SK-MEL-5 (cell line): ENCODE results near the gene PRR27. TPM values are rescaled to one million over a fixed set of nuclear protein-coding genes. Genes with fewer than 3 reads are reported as not detected.

Source experiments
- DNase-seq: peaks from one replicate; pipeline ENCODE4 v3.0.0-alpha.2; 2016; ENCODE audit warnings: low read depth, low spot score
- in situ Hi-C: cut with HindIII; loops from 2 replicates; pipeline ENCODE4 v1.10.0; 2016; ENCODE audit warnings: low sequenced_read_pairs, high pct_unique_total_duplicates, low pct_unique_long_range_greater_than_20kb
- polyA plus RNA-seq, 2 experiments: library from polyadenylated mRNA; depleted of rRNA; stranded (reverse); fragments of >200 nt; gene quantifications; 2 replicates each; pipeline ENCODE4 v1.2.3, GENCODE V29; 2015
- total RNA-seq: library from RNA; depleted of rRNA; stranded (reverse); fragments of >200 nt; shearing (Covaris generic); gene quantifications from 2 replicates; pipeline ENCODE4 v1.2.3, GENCODE V29; 2014; rRNA removed

The PRR27 gene
- total RNA-seq, result not detected in 2 replicates
- polyA plus RNA-seq (2015; cell fraction: cytosol; rRNA removed), result not detected in 2 replicates
- polyA plus RNA-seq (2015; cell fraction: nucleus; rRNA removed), result not detected in 2 replicates

DNA sequence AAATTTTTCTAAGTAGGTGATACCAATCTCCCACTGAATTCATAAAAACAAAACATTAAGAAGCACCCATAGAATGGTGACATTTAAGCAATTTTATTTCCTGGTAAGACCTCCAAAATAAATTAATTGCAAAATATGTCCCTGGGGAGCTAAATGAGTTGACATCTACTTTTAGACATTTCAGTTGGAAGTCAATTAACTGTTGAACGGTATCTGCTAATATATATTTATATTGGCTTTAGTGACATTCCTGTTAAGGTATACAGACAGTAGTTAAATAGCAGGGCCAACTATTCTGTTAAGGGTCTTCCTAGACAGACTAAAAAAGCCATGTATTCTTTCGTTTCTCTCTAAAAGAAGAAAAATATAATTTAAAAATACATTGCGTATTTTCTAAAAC is at the start of gene PRR27:
Gene PRR27 (plus strand): TSS at position 301 of the 400 bp plus-strand sequence. CDS start 139 bp downstream, outside the sequence.
- in situ Hi-C loops, result no loop called here

DNA sequence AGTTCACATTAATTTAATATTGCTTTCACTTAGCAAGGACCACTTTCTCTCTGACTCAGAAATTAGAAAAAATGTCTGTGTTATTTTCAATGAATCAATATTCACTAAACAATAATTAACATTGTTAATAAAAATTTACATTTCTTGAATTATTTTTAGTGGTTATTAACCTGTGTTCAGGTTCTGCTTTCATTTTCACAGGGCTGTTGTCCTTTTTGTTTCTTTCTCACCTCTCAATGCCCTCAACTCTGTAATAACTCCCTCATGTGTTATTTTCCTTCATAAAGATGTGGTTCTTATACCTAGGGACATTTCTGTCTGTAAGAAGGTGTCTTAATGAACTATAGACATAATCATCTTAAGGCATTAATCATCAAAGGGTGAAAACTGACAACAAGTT is 43.1 kb upstream of the PRR27 start:
- in situ Hi-C loops, result no loop called here
- no peak for DNase-seq

More for the DNA sequence above, at the start of gene PRR27:
- no peak for DNase-seq

DNA sequence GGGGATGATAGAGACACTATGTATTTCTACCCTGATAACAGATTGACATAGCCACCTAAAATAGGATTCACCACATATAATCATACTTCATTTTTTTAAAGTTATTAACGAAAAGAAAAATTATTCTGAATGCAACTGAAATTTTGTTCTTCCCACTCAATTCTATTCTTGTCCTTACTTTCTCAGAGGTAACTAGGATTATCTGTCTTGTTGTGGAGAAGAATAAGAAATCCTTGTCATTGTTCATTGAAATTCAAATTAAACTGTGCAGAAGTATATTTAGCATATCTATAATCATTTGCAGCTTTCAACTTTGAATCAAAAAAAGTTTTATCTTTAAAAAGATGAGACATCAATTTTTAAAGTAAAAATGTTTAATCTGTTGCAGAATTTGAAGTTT is 40.4 kb upstream of the PRR27 start:
- no peak for DNase-seq
- in situ Hi-C loops, result no loop called here

DNA sequence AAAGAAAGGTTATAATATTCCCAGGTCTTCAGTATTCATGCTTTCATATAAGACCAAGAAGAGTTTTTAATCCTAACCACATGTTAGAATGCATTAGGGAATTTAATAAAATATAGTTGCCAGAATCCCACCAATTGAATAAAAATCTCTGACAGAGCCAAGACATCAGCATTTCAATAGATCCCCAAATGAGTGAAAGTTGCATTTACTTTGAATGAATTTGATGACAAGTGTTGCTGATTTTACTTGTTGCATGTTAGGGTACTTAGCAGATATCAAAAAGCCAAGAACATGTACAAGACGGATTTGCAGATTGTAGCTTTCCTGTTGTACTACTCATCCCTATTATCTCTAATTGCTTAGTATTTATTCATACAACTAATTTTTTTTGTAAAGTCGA is 39.9 kb upstream of the PRR27 start:
- DNase-seq, result no peak
- in situ Hi-C loops, result no loop called here

DNA sequence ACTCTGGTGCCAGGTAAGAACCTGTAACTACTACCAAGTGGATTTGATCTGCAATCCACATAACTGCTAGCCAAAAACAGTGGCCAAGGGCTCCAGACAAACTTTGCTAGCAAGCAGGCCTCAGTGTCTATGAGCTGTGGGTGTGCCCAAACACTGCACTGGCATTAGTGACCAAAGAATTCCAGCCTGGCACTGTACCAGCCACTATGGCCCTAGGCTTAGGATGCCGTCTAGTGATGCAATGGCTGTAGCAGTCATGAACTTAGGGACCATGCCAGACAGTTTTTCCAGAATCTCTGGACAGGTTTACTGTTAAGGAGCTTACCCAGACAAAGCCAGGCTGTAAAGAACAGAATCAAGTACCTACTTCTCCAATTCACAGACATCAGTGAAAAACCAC is 33.7 kb upstream of the PRR27 start:
- in situ Hi-C loops, result no loop called here
- no peak for DNase-seq

DNA sequence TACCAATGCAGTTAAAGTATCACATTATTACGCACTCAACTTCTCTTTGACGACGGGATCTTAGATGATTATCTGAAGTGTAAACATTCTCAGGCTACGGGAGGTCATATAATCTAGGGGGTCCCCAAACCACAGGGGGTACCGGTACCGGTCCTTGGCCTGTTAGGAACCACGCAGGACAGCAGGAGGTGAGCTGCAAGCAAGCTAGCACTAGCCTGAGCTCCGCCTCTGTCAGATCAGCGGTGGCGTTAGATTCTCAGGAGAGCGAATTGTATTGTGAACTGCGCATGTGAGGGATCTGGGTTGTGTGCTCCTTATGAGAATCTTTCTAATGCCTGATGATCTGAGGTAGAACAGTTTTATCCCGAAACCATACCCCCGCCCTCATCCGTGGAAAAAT is 20.6 kb upstream of the PRR27 start:
- in situ Hi-C loops, result no loop called here
- no peak for DNase-seq

DNA sequence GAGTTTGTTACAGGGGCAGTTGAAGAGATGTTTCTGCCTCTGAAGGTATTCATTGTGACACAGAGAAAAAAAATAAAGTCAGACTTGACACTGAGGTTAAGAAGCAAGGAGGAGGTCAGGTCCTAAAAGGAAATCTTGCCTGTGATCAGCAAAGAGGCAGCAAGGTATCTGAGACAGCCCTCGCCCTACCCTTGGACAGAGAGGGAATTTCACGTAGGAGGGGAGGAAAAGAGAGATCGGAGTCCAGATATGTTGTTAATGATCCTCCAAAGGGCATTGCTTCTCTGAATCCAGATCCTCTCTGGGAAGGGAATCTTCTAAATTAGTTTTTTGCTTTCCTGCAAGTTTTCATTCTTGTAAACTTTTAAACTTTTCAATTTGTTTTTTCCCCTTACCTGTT is 15.3 kb upstream of the PRR27 start:
- in situ Hi-C loops, result no loop called here
- DNase-seq, result no peak

DNA sequence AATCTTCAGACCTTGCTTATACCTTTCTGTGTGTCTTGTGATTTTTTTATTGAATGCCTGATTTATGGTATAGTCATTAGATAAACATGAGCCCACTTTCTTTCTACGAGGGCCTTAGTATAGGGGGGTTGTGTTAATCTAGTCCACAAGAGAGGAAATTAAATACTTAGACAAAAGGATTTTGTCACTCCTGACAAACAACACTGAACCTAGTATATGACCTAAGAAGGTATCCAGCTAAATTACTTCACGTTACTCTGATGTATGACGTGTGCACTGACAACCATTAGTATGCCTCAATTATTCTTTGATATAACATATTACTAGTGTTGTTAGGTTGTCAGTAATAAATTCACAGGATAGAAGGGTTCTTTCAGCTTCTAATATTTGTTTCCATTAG is 2.8 kb upstream of the PRR27 start:
- in situ Hi-C loops, result no loop called here
- no peak for DNase-seq

DNA sequence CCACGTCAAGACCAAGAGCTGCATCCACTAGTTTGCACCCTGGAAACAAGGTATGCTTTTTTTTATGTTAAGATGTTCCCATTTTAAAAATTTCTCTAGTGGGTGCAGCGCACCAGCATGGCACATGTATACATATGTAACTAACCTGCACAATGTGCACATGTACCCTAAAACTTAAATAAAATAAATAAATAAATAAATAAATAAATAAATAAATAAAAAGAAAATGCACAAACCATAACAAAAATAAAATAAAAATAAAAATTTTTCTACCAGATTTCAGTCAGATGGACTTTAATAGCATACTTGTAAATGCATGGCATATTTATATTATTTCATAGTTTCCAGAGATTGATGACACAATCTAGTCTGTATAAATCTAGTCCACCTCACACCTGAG is 1.9 kb upstream of the PRR27 start:
- in situ Hi-C loops, result no loop called here
- DNase-seq, result no peak

DNA sequence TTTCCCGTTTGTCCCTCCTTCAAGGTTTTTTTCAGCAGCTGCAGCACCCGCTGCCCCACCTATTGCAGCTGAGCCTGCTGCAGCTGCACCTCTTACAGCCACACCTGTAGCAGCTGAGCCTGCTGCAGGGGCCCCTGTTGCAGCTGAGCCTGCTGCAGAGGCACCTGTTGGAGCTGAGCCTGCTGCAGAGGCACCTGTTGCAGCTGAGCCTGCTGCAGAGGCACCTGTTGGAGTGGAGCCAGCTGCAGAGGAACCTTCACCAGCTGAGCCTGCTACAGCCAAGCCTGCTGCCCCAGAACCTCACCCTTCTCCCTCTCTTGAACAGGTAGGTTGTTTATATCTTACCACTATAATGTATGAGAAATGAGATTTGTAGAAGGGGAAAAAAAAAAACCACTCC is 4.5 kb downstream of the PRR27 start:
- DNase-seq, result no peak
- in situ Hi-C loops, result no loop called here

DNA sequence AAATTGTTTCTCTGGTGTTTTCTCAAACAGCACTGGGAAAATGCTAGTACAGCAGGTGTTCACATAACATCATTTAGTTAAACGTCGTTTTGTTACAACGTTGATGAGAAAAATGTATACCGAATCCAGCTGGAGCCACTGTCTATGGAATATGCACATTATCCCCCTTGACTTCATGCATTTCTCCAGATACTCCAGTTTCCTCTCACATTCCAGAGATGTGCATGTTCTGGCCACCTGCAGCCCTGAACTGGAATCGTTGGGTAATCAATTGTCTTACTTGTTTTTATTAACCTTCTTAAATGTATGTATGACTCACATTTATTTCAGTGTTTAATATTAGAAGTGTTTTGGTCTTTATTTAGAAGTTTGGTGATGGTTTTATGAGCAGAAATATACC is 23.1 kb downstream of the PRR27 start:
- no peak for DNase-seq
- in situ Hi-C loops, result no loop called here

DNA sequence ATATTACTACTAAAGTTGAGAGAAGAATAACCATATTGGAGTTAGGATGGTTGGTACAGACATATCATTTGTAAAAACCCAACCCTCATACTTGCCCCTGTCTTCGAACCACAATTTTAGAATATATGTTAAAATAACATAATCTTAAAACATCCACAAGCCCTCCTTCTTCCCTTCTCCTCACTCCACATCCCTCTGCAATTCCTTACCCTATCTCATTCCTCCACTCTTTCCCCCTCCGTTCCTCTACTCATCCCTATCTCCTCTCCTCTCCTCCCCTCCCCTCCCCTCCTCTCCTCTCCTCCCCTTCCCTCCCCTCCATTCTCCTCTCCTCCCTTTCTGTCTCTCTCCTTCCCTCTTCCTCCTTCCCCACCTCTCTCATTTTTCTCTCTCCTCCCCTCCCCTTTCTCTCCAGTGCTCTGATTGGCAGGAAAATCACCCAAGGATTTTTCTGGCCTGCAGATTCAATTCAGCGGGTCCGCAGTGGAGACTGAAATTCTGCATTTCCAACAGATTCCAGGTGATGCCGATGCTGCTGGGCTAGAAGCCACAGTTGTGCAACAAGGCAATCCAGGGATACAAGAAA is 24.1 kb downstream of the PRR27 start:
- in situ Hi-C loops, result no loop called here
- no peak for DNase-seq

DNA sequence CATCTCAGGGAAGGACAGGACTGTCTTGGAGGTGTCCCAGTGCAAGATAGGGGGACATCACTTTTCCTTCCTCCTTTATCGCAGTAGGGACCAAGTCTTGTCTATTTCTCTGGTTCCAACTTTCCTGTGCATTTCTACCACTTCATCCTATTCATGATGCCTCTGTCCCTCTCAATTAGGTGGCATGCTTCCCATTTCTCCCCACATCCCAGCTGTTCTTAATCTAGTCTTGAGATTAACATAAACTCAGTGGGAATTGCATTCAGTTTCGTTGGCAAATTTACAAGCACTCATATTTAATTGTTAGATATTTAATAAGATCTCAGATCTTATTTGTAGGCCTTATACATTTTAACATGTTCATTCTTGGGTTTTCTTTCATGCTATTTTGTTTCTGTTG is 25.8 kb downstream of the PRR27 start:
- in situ Hi-C loops, result no loop called here
- DNase-seq, result no peak

DNA sequence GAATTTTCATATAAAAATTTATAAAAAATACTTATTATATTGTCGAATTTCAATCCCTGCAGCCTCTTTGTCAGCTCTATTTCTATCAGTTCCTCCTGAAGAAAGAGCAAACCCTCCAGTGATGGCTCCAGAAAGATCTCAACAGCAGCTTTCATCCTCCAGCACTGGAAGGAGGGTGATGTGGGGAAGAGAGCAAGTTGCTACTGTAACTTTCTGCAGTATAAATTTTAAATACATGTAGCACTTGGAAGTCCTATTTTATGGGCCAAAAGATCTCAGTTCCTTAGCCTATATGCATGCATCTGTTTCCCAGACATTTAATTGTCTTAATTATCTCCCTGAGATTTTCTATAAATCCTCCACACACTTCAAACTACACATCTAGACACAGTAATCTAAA is 27.8 kb downstream of the PRR27 start:
- DNase-seq, result no peak
- in situ Hi-C loops, result no loop called here

DNA sequence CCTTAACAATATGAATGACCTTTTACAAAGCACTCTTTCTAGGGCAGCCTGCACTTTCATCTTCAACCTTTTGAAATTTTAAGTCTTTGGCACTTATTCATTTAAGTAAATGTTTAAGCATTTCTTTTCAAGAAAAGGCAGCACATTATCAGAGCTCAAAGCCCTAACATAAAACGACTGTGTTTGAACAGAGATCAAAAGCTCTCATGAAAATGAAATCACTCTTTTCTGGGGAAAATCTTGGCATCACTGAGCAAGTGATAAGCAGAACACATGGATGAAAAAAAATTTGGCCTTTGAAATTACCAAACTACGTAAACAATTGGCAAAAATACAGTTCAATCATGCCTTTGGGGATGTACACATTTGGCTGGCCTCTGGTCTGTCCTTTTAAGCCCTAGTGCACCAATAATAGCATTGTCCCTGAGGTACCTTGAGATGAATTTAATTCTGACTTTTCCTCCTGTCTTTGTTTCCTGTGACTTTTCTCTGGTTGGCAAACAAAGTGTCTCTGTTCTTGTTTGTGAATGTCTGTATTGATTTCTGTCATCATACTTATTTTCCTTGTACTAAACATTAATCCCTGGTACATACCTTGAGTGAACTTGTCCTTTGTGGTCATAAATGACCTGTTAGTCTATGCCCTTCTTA is 28.6 kb downstream of the PRR27 start:
- in situ Hi-C loops, result no loop called here

DNA sequence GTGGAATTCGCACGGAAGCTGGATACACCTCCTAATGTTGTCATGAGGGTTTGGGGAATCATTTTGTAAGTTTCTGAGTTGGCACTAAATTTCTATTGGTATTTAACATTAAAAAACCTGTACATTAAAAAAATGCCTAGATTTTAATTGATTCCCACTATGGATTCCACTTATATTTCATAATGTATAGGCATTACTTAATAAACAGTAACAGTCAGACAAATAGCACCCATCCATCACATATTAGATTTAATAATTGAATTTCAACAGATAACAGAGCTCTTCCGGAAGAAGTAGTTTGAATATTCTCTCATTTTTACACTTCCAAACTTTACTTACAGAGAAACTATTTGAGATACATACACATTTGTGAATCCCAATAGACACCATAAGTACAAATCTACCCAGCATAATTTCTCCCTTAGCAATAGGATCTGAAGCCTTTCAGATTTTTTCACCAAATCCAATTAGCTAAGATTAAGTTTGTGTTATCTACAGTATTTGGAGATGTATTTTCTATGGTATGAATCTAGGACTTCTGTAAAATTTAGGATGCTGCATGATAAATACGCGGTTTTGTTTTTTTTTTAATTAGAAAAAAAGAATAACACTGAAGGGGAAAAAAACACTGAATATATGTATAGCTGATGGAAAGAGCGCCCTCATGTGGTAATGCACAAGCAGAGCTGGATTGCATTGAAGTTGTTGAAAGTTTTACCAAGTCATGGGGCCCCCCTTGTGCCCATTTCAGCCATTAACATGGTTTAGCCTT is 29.3 kb downstream of the PRR27 start:
- in situ Hi-C loops, result no loop called here
- DNase-seq, result peak; percentile 89

More for the DNA sequence above, 28.6 kb downstream of the PRR27 start:
- peak; percentile 93 for DNase-seq

DNA sequence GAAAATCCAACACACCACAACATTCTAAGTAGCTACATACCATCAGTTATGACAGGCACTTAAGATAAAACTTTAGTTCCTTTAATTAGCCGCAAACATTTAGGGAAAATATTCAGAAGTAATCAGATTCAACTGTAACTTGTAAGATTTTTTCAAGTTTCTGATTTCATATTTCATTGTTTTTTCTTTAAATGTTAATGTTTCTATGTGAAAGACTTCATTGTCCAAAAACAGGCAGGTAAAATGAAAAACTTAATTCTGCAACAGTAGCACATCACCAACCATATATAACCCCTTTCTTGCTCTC is 29.9 kb downstream of the PRR27 start:
- in situ Hi-C loops, result no loop called here
- DNase-seq, result no peak

DNA sequence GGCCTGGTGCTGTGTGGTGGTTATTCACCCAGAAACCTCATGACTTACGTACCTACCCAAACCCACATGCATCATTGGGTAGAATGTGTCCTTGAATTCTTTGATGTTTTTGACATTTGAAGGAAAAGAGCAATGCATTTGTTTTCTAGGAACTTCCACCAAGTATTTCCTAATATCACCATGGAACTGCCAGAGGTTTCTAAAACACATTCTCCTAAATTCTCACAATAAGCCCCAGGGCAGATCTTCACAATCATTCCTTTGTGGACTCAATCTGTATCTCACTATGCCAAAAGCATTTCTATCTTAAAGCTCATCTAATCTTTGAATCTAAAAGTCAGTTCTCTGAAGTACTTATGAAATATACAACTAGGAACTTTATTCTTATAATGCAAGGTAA is 33.2 kb downstream of the PRR27 start:
- peak; percentile 96 for DNase-seq
- in situ Hi-C loops, result no loop called here

DNA sequence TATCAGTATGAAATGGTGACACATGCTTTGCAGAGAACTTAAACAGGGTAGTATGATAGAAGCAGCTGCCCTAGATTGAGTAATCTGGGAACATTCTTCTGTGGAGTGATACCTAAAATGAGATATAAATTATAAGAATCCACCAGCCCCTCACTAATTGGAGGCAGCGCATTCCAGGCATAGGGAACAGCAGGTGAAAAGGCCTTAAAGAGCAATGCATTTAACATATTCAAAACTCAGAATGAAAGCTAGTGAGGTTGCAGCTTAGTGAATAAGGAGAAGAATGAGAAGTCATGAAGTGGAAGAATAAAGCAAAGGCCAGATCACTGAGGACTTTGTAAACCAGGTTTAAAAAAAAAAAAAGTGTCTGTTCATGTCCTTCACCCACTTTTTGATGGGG is 36.5 kb downstream of the PRR27 start:
- DNase-seq, result no peak
- in situ Hi-C loops, result no loop called here
